Right lung (tissue), 5 donors: ENCODE results near the gene PTPRD. TPM values are rescaled to one million over a fixed set of nuclear protein-coding genes. Genes with fewer than 3 reads are reported as not detected.

Experiments used
- DNase-seq, 2 donors: peaks; one replicate each; pipeline ENCODE4 v3.0.0-alpha.2; 2013
- polyA plus RNA-seq, 5 donors: library from polyadenylated mRNA; unstranded; fragments of 120-200 nt; gene quantifications; one replicate each; pipeline versions ENCODE4 v1.2.1 to v1.2.3, GENCODE V29; 2013; ENCODE audit warnings: inconsistent platforms in 1 of 5, low replicate concordance in 1 of 5; ENCODE audit not compliant: insufficient read length in 5 of 5, insufficient read depth in 1 of 5

The PTPRD gene
- polyA plus RNA-seq, 5 donors: 117 to 156 (median 130) TPM

GRCh38 chr9:10204276-10204675, 408.5 kb downstream of the PTPRD start:
- DNase-seq: no peak

- no peak for DNase-seq
These were observed 439.2 kb downstream of the PTPRD start for GRCh38 chr9:10173561-10173960.

GRCh38 chr9:10172476-10172875, 440.3 kb downstream of the PTPRD start:
- DNase-seq: no peak

GRCh38 chr9:10168241-10168640, 444.6 kb downstream of the PTPRD start:
- DNase-seq: no peak

GRCh38 chr9:10148796-10149195, 464.0 kb downstream of the PTPRD start:
- no peak for DNase-seq

GRCh38 chr9:10146517-10147331, 466.1 kb downstream of the PTPRD start:
- DNase-seq: no peak

GRCh38 chr9:10144355-10144754, 468.4 kb downstream of the PTPRD start:
- DNase-seq: no peak

GRCh38 chr9:10135553-10135952, 477.2 kb downstream of the PTPRD start:
- no peak for DNase-seq

GRCh38 chr9:10134266-10134665, 478.5 kb downstream of the PTPRD start:
- DNase-seq: no peak

- no peak for DNase-seq
These were observed 482.6 kb downstream of the PTPRD start for GRCh38 chr9:10130061-10130675.

GRCh38 chr9:10127867-10128266, 484.9 kb downstream of the PTPRD start:
- no peak for DNase-seq

- no peak for DNase-seq
These were observed 500.0 kb downstream of the PTPRD start for GRCh38 chr9:10112798-10113197.

GRCh38 chr9:10112070-10112469, 500.7 kb downstream of the PTPRD start:
- DNase-seq: no peak

- no peak for DNase-seq
These were observed 504.0 kb downstream of the PTPRD start for GRCh38 chr9:10108815-10109214.

- DNase-seq: no peak
These were observed 508.0 kb downstream of the PTPRD start for GRCh38 chr9:10104774-10105173.

GRCh38 chr9:10095208-10095607, 517.6 kb downstream of the PTPRD start:
- DNase-seq: no peak

- DNase-seq: no peak
These were observed 518.2 kb downstream of the PTPRD start for GRCh38 chr9:10094563-10094962.

- DNase-seq: no peak
These were observed 532.8 kb downstream of the PTPRD start for GRCh38 chr9:10080012-10080411.

- DNase-seq: no peak
These were observed 533.4 kb downstream of the PTPRD start for GRCh38 chr9:10079284-10079964.

- no peak for DNase-seq
These were observed 541.2 kb downstream of the PTPRD start for GRCh38 chr9:10071579-10071978.

- DNase-seq: no peak
These were observed 550.0 kb downstream of the PTPRD start for GRCh38 chr9:10062629-10063395.

- peak; percentile 33 to 41 for DNase-seq
These were observed 553.8 kb downstream of the PTPRD start for GRCh38 chr9:10059044-10059443.
